22Rv1 (cell line): ENCODE results near the gene SOHLH2.

Experiments
- ZFX ChIP-seq: fragments of 450-650 bp; IDR thresholded peaks from 2 replicates; pipeline ENCODE4 v1.6.1; 2017; ENCODE audit warnings: antibody characterized with exemption, borderline replicate concordance
- TF ChIP-seq, protein P1 (sequence below): fragments of 450-650 bp; IDR thresholded peaks from 2 replicates; pipeline ENCODE4 v1.5.1; 2017; ENCODE audit warnings: mild to moderate bottlenecking

DNA sequence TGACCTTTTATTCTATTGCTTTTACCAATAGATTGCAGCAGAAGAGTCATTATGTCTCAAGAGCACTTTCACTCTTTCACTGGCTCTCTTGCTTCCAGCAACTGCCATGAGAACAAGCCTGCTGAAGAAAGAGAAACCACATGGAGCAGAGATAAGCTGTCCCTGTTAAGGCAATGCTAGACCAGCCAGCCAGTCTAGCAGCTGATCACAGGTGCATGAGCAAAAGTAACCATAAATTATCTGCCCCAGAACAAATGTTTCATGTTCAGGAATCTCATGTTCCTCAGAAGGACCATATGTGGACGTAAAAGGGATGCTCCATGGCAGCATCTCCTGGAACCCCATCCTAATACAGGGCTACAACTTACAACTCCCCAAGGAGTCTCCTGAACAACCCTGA, 62.8 kb downstream of the SOHLH2 start:
- TF ChIP-seq, protein P1, sequence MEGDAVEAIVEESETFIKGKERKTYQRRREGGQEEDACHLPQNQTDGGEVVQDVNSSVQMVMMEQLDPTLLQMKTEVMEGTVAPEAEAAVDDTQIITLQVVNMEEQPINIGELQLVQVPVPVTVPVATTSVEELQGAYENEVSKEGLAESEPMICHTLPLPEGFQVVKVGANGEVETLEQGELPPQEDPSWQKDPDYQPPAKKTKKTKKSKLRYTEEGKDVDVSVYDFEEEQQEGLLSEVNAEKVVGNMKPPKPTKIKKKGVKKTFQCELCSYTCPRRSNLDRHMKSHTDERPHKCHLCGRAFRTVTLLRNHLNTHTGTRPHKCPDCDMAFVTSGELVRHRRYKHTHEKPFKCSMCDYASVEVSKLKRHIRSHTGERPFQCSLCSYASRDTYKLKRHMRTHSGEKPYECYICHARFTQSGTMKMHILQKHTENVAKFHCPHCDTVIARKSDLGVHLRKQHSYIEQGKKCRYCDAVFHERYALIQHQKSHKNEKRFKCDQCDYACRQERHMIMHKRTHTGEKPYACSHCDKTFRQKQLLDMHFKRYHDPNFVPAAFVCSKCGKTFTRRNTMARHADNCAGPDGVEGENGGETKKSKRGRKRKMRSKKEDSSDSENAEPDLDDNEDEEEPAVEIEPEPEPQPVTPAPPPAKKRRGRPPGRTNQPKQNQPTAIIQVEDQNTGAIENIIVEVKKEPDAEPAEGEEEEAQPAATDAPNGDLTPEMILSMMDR: no peak
- no peak for TF ChIP-seq ZFX
